GM23248 (cell line): ENCODE measurements around the gene NSD1. TPM values are rescaled to one million over a fixed set of nuclear protein-coding genes. Genes with fewer than 3 reads are reported as not detected.

Source experiments
- DNase-seq: peaks from one replicate; pipeline ENCODE4 v3.0.0-alpha.2; 2015
- H2AFZ ChIP-seq: fragments of 200-600 bp; sonication (generic); 2 replicates; pipeline ENCODE4 v1.6.1; 2016; ENCODE audit warnings: antibody characterized with exemption
- H3F3A ChIP-seq: fragments of 200-600 bp; sonication (generic); 2 replicates; pipeline ENCODE4 v1.6.1; 2016; ENCODE audit warnings: mild to moderate bottlenecking, antibody characterized with exemption, mixed run types; ENCODE audit not compliant: insufficient read depth
- H3K27ac ChIP-seq: fragments of 200-600 bp; sonication (generic); 2 replicates; pipeline ENCODE4 v1.5.1; 2016; ENCODE audit warnings: mild to moderate bottlenecking
- H3K27me3 ChIP-seq: fragments of 200-600 bp; sonication (generic); replicated peaks from 2 replicates; pipeline ENCODE4 v1.6.1; 2016; ENCODE audit warnings: mild to moderate bottlenecking; ENCODE audit not compliant: insufficient read depth
- H3K36me3 ChIP-seq: fragments of 200-600 bp; sonication (generic); 2 replicates; pipeline ENCODE4 v1.6.1; 2016; ENCODE audit warnings: low read depth, mild to moderate bottlenecking
- H3K4me1 ChIP-seq: fragments of 200-600 bp; sonication (generic); 2 replicates; pipeline ENCODE4 v1.6.1; 2016; ENCODE audit warnings: mild to moderate bottlenecking; ENCODE audit not compliant: insufficient read depth
- H3K4me2 ChIP-seq: fragments of 200-600 bp; sonication (generic); one replicate; pipeline ENCODE4 v1.6.1; 2016; ENCODE audit warnings: mild to moderate bottlenecking; ENCODE audit not compliant: unreplicated experiment
- H3K4me3 ChIP-seq: fragments of 200-600 bp; sonication (generic); 2 replicates; pipeline ENCODE4 v1.5.1; 2016; ENCODE audit warnings: mild to moderate bottlenecking
- H3K79me2 ChIP-seq: fragments of 200-600 bp; sonication (generic); 2 replicates; pipeline ENCODE4 v1.6.1; 2016; ENCODE audit warnings: mild to moderate bottlenecking; ENCODE audit not compliant: insufficient read depth
- H3K9ac ChIP-seq: fragments of 200-600 bp; sonication (generic); 2 replicates; pipeline ENCODE4 v1.6.1; 2016; ENCODE audit warnings: mild to moderate bottlenecking
- H3K9me2 ChIP-seq: fragments of 200-600 bp; sonication (generic); 2 replicates; pipeline ENCODE4 v1.6.1; 2016; ENCODE audit warnings: mixed run types, mild to moderate bottlenecking, moderate library complexity; ENCODE audit not compliant: insufficient read depth
- H3K9me3 ChIP-seq: fragments of 200-600 bp; sonication (generic); one replicate; pipeline ENCODE4 v1.6.1; 2017; ENCODE audit warnings: low read depth
- H4K20me1 ChIP-seq: fragments of 200-600 bp; sonication (generic); 2 replicates; pipeline ENCODE4 v1.6.0; 2016; ENCODE audit not compliant: insufficient read depth
- EZH2 ChIP-seq: fragments of 200-600 bp; sonication (generic); IDR thresholded peaks from 2 replicates; pipeline ENCODE4 v1.6.1; 2018; ENCODE audit warnings: antibody characterized with exemption, mild to moderate bottlenecking; ENCODE audit not compliant: insufficient read depth, poor library complexity, severe bottlenecking
- EZH2phosphoT487 ChIP-seq: fragments of 200-600 bp; sonication (generic); IDR thresholded peaks from 2 replicates; pipeline ENCODE4 v1.6.1; 2018; ENCODE audit warnings: antibody characterized with exemption, moderate library complexity, mild to moderate bottlenecking, low read depth; ENCODE audit not compliant: insufficient read depth
- WGBS, 2 experiments: methylation state at CpG; one replicate each; pipeline ENCODE4 v1.1.6; 2015 to 2017; ENCODE audit warnings: low lambda C conversion rate in 2 of 2, low coverage in 1 of 2; ENCODE audit errors: missing lambda C conversion rate in 2 of 2; 5-methylcytosine and 5-hydroxymethylcytosine counted together
- in situ Hi-C: fragments of 300-500 bp; cut with MboI; formaldehyde crosslinking; loops from 2 replicates; pipeline ENCODE4 v1.15.0; 2020
- polyA plus RNA-seq: library from polyadenylated mRNA; unstranded; fragments of >200 nt; fragmentation: Nextera tagmentation; extraction: Ambion mirVana; gene quantifications from 2 replicates; pipeline ENCODE4 v1.2.1, GENCODE V29; 2016
- total RNA-seq: library from RNA; depleted of rRNA; stranded (reverse); fragments of >200 nt; shearing (Covaris generic); gene quantifications from 2 replicates; pipeline ENCODE4 v1.2.3, GENCODE V29; 2014

The NSD1 gene
- total and polyA plus RNA-seq, 2 experiments from 2014 or later, result 25.9 to 31.9 TPM

- H3K4me2 ChIP-seq, result peak overlapping the region; percentile 98
- no peaks in the 10 kb centered on the region; the same call in 1 of the 2 replicates for H3K36me3 ChIP-seq
- H3K4me1 ChIP-seq, result peaks cover 3% of the 10 kb centered on the region; the same call in 1 of the 2 replicates
- peak overlapping the region; percentile 79 for H3K4me3 ChIP-seq
- no peaks in the 10 kb centered on the region for H3K9me2 ChIP-seq
- DNase-seq, result peak; percentile 16
- no peak overlapping the region for H2AFZ ChIP-seq
- H3K27me3 ChIP-seq, result no peaks in the 10 kb centered on the region
- in situ Hi-C loops, result no loop called here
- no peaks in the 10 kb centered on the region for H3K9me3 ChIP-seq
- H3K27ac ChIP-seq, result no peak overlapping the region
- no peak for TF ChIP-seq EZH2phosphoT487
- TF ChIP-seq EZH2, result no peak
- 41 to 50% methylated on average over 11 to 16 of the region's 20 CpGs for WGBS, 2 experiments
- H4K20me1 ChIP-seq, result no peaks in the 10 kb centered on the region
- peaks cover 35% of the 10 kb centered on the region for H3K79me2 ChIP-seq
- peak overlapping the region; percentile 79 for H3K9ac ChIP-seq
- H3F3A ChIP-seq, result peaks cover under 1% of the 10 kb centered on the region; the same call in 1 of the 2 replicates
Observed at GRCh38 chr5:177310757-177311391, 177.3 kb downstream of the NSD1 start.

GRCh38 chr5:177311392-177311722, 177.8 kb downstream of the NSD1 start:
- in situ Hi-C loops, result no loop called here
- Histone ChIP-seq H3K9ac (peak overlapping the region; percentile 79), H3K36me3 (no peaks in the 10 kb centered on the region), H3K27me3 (no peaks in the 10 kb centered on the region), H3K79me2 (peaks cover 30% of the 10 kb centered on the region), H3F3A (no peaks in the 10 kb centered on the region; the same call in 1 of the 2 replicates), H3K4me3 (peak overlapping the region; percentile 79), H3K4me2 (peak overlapping the region; percentile 98), H3K27ac (no peak overlapping the region), H2AFZ (peak overlapping the region; percentile 86), H3K9me3 (no peaks in the 10 kb centered on the region), H3K4me1 (peaks cover 3% of the 10 kb centered on the region; the same call in 1 of the 2 replicates), H3K9me2 (no peaks in the 10 kb centered on the region), H4K20me1 (no peaks in the 10 kb centered on the region)
- 4 to 10% methylated on average over 18 of the region's 23 CpGs for WGBS, 2 experiments
- peak; percentile 59 for DNase-seq
- TF ChIP-seq EZH2phosphoT487 (no peak), EZH2 (no peak)

GRCh38 chr5:177311723-177312648, 178.4 kb downstream of the NSD1 start, which contains the start of gene MXD3:
TSS of gene MXD3 (minus strand) at chr5:177311898. CDS start at chr5:177311830, 68 bp downstream.
- Histone ChIP-seq H3K4me3 (peak within 1 kb of the TSS; percentile 79), H3K27ac (peak within 1 kb of the TSS; percentile 58), H3F3A (no peaks in the 10 kb centered on the region; the same call in 1 of the 2 replicates), H3K9me3 (no peaks in the 10 kb centered on the region), H3K9me2 (no peaks in the 10 kb centered on the region), H3K9ac (peak within 1 kb of the TSS; percentile 79), H3K27me3 (no peaks in the 10 kb centered on the region), H3K4me2 (peak within 1 kb of the TSS; percentile 98), H3K4me1 (peaks cover 3% of the 10 kb centered on the region; the same call in 1 of the 2 replicates), H3K79me2 (peaks cover 24% of the 10 kb centered on the region), H4K20me1 (no peaks in the 10 kb centered on the region), H3K36me3 (no peaks in the 10 kb centered on the region), H2AFZ (peak within 1 kb of the TSS; percentile 86)
- peak; percentile 99 for DNase-seq
- in situ Hi-C loops, result no loop called here
- 1 to 2% methylated on average over 65 to 78 of the region's 78 CpGs for WGBS, 2 experiments
- TF ChIP-seq EZH2phosphoT487 (no peak), EZH2 (no peak)

GRCh38 chr5:177312649-177313181, 179.1 kb downstream of the NSD1 start:
- H3K27ac ChIP-seq, result peak overlapping the region; percentile 12; the same call in 1 of the 2 replicates
- H3K9me2 ChIP-seq, result no peaks in the 10 kb centered on the region
- peak overlapping the region; percentile 27; the same call in 1 of the 2 replicates for H2AFZ ChIP-seq
- peaks cover 21% of the 10 kb centered on the region for H3K79me2 ChIP-seq
- H3K4me1 ChIP-seq, result peaks cover 3% of the 10 kb centered on the region; the same call in 1 of the 2 replicates
- H4K20me1 ChIP-seq, result no peaks in the 10 kb centered on the region
- in situ Hi-C loops, result no loop called here
- H3F3A ChIP-seq, result no peaks in the 10 kb centered on the region; the same call in 1 of the 2 replicates
- DNase-seq, result peak; percentile 28
- no peaks in the 10 kb centered on the region for H3K36me3 ChIP-seq
- TF ChIP-seq EZH2, result no peak
- no peak for TF ChIP-seq EZH2phosphoT487
- peak overlapping the region; percentile 98 for H3K4me2 ChIP-seq
- H3K27me3 ChIP-seq, result no peaks in the 10 kb centered on the region
- peak overlapping the region; percentile 79 for H3K9ac ChIP-seq
- WGBS, 2 experiments, result 22 to 25% methylated on average over 17 to 19 of the region's 19 CpGs
- H3K9me3 ChIP-seq, result no peaks in the 10 kb centered on the region
- H3K4me3 ChIP-seq, result peak overlapping the region; percentile 79
